ENCODE measurements around the gene ZNF445.
"Not testable (repeated sequence)": the region's sequence is repeated elsewhere in the genome, so short reads cannot be mapped to it uniquely, and the experiment has no call there.

Gene ZNF445

GRCh38 chr3:44468099-44468537, 9.4 kb downstream of the ZNF445 start:
- DNase-seq; H3K27ac ChIP-seq (ENCODE audit: low read depth, low read length): not testable (repeated sequence)

DNA sequence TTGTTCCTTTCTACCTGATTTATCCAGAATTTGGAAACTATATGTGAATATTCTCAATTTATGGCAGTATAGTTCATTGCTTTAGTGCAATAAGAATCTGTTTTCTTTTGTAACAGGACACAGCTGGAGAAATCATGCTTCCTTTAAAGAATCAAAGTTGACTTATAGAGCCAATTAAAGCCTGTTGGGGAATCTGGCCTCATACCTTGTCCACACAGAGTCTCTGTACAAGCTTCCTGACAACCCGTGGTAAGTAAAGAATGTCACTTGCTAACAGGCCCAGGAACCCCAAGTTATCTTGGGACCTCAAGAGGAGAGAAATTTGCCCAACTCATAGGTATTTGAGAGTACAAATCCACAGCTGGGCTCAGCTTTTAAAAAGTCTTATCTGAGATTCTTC, 10.2 kb downstream of the ZNF445 start:
- H2BK5ac ChIP-seq (ENCODE audit: low read length) = no peak overlapping the region
- no peaks in the 10 kb centered on the region for H3K27me3 ChIP-seq (ENCODE audit: insufficient read depth, low read length, poor library complexity)
- no peak overlapping the region for H2BK15ac ChIP-seq (replicated peaks; ENCODE audit: low read depth)
- no CpG with 5 or more reads among the region's 1 CpG for WGBS (ENCODE audit: extremely low coverage, insufficient coverage, low lambda C conversion rate)
- no peak overlapping the region for H2AK5ac ChIP-seq (ENCODE audit: low read length)
- H3K79me1 ChIP-seq (ENCODE audit: low read length) = peaks cover 5% of the 10 kb centered on the region
- DNase-seq = no peak
- no peak overlapping the region for H3K27ac ChIP-seq (ENCODE audit: low read depth, low read length)
- H3K4me1 ChIP-seq (ENCODE audit: control insufficient read depth, low read depth, low read length) = no peaks in the 10 kb centered on the region
- no peak overlapping the region for H3K9ac ChIP-seq (ENCODE audit: low read length)
- H2BK120ac ChIP-seq (ENCODE audit: low read depth, low read length) = no peak overlapping the region
- no peak overlapping the region for H4K8ac ChIP-seq (ENCODE audit: low read depth, low read length)
- H3K79me2 ChIP-seq (ENCODE audit: control insufficient read depth, insufficient read depth, low read length) = peaks cover 8% of the 10 kb centered on the region
- no peaks in the 10 kb centered on the region for H3K36me3 ChIP-seq (ENCODE audit: control insufficient read depth, insufficient read depth, low read length)
- H3K4me2 ChIP-seq (ENCODE audit: low read length) = no peak overlapping the region
- no peak overlapping the region for H3K18ac ChIP-seq (ENCODE audit: low read length)
- no peak overlapping the region for H3K56ac ChIP-seq (ENCODE audit: low read length)
- no peak overlapping the region for H3K23ac ChIP-seq (ENCODE audit: low read length)
- no peak overlapping the region for H4K5ac ChIP-seq (ENCODE audit: low read length)
- no peak overlapping the region for H3K4ac ChIP-seq (ENCODE audit: low read depth, low read length)
- no peak overlapping the region for H3K4me3 ChIP-seq (ENCODE audit: low read length)

More at GRCh38 chr3:44468099-44468537, 9.4 kb downstream of the ZNF445 start:
- not testable (repeated sequence) for H2BK120ac ChIP-seq (ENCODE audit: low read depth, low read length); H3K36me3 ChIP-seq (ENCODE audit: control insufficient read depth, insufficient read depth, low read length); H4K5ac ChIP-seq (ENCODE audit: low read length); H3K23ac ChIP-seq (ENCODE audit: low read length); H3K79me1 ChIP-seq (ENCODE audit: low read length); H3K4me3 ChIP-seq (ENCODE audit: low read length); H3K56ac ChIP-seq (ENCODE audit: low read length); H3K27me3 ChIP-seq (ENCODE audit: insufficient read depth, low read length, poor library complexity); H2BK5ac ChIP-seq (ENCODE audit: low read length); H3K4ac ChIP-seq (ENCODE audit: low read depth, low read length); H3K18ac ChIP-seq (ENCODE audit: low read length); H3K4me2 ChIP-seq (ENCODE audit: low read length); H3K9ac ChIP-seq (ENCODE audit: low read length); H3K4me1 ChIP-seq (ENCODE audit: control insufficient read depth, low read depth, low read length); H2BK15ac ChIP-seq (replicated peaks; ENCODE audit: low read depth); H2AK5ac ChIP-seq (ENCODE audit: low read length); H4K8ac ChIP-seq (ENCODE audit: low read depth, low read length)
- H3K79me2 ChIP-seq (ENCODE audit: control insufficient read depth, insufficient read depth, low read length) = peaks cover 11% of the 10 kb centered on the region
- WGBS (ENCODE audit: extremely low coverage, insufficient coverage, low lambda C conversion rate) = no CpG with 5 or more reads among the region's 2 CpGs

DNA sequence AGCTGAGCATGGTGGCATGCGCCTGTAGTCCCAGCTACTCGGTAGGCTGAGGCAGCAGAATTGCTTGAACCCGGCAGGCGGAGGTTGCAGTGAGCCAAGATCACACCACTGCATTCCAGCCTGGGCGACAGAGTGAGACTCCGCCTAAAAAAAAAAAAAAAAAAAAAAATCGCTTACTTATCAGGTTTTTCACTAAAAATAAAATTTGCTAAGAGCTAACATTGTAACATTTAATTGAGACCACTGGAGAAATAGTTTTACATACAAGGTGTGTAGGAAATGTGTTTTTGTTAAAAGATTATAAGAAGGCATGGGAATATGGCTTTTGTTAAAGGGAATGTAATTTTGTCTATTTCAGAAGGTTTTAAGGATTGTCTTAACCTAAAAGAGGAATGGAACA, 12.6 kb downstream of the ZNF445 start:
- H3K4me3 ChIP-seq (ENCODE audit: low read length); H3K27ac ChIP-seq (ENCODE audit: low read depth, low read length); H2BK120ac ChIP-seq (ENCODE audit: low read depth, low read length); H3K4me2 ChIP-seq (ENCODE audit: low read length); H4K5ac ChIP-seq (ENCODE audit: low read length); H3K4me1 ChIP-seq (ENCODE audit: control insufficient read depth, low read depth, low read length); H3K4ac ChIP-seq (ENCODE audit: low read depth, low read length); H2BK5ac ChIP-seq (ENCODE audit: low read length); H4K8ac ChIP-seq (ENCODE audit: low read depth, low read length); H3K56ac ChIP-seq (ENCODE audit: low read length); H3K18ac ChIP-seq (ENCODE audit: low read length); H3K79me2 ChIP-seq (ENCODE audit: control insufficient read depth, insufficient read depth, low read length); H3K79me1 ChIP-seq (ENCODE audit: low read length); H2BK15ac ChIP-seq (replicated peaks; ENCODE audit: low read depth); H2AK5ac ChIP-seq (ENCODE audit: low read length); H3K23ac ChIP-seq (ENCODE audit: low read length); H3K9ac ChIP-seq (ENCODE audit: low read length); DNase-seq; H3K27me3 ChIP-seq (ENCODE audit: insufficient read depth, low read length, poor library complexity); H3K36me3 ChIP-seq (ENCODE audit: control insufficient read depth, insufficient read depth, low read length): not testable (repeated sequence)
- no CpG with 5 or more reads among the region's 7 CpGs for WGBS (ENCODE audit: extremely low coverage, insufficient coverage, low lambda C conversion rate)

GRCh38 chr3:44464509-44464908, 13.0 kb downstream of the ZNF445 start:
- Histone ChIP-seq H3K4me3 (ENCODE audit: low read length) (no peak overlapping the region), H3K4ac (ENCODE audit: low read depth, low read length) (no peak overlapping the region), H4K8ac (ENCODE audit: low read depth, low read length) (no peak overlapping the region), H3K4me1 (ENCODE audit: control insufficient read depth, low read depth, low read length) (no peaks in the 10 kb centered on the region), H2AK5ac (ENCODE audit: low read length) (no peak overlapping the region), H3K36me3 (ENCODE audit: control insufficient read depth, insufficient read depth, low read length) (no peaks in the 10 kb centered on the region), H3K79me1 (ENCODE audit: low read length) (no peaks in the 10 kb centered on the region), H4K5ac (ENCODE audit: low read length) (no peak overlapping the region), H3K79me2 (ENCODE audit: control insufficient read depth, insufficient read depth, low read length) (no peaks in the 10 kb centered on the region), H3K27me3 (ENCODE audit: insufficient read depth, low read length, poor library complexity) (no peaks in the 10 kb centered on the region), H2BK120ac (ENCODE audit: low read depth, low read length) (no peak overlapping the region), H2BK5ac (ENCODE audit: low read length) (no peak overlapping the region), H3K9ac (ENCODE audit: low read length) (no peak overlapping the region), H3K56ac (ENCODE audit: low read length) (no peak overlapping the region), H2BK15ac (replicated peaks; ENCODE audit: low read depth) (no peak overlapping the region), H3K27ac (ENCODE audit: low read depth, low read length) (no peak overlapping the region), H3K4me2 (ENCODE audit: low read length) (no peak overlapping the region), H3K23ac (ENCODE audit: low read length) (no peak overlapping the region), H3K18ac (ENCODE audit: low read length) (no peak overlapping the region)
- WGBS (ENCODE audit: extremely low coverage, insufficient coverage, low lambda C conversion rate) = no CpG with 5 or more reads among the region's 7 CpGs
- no peak for DNase-seq

GRCh38 chr3:44460050-44460449, 17.4 kb downstream of the ZNF445 start:
- no CpG with 5 or more reads among the region's 4 CpGs for WGBS (ENCODE audit: extremely low coverage, insufficient coverage, low lambda C conversion rate)
- H2BK5ac ChIP-seq (ENCODE audit: low read length) = not testable (repeated sequence)

GRCh38 chr3:44455318-44455717, 22.2 kb downstream of the ZNF445 start:
- Histone ChIP-seq H3K18ac (ENCODE audit: low read length) (no peak overlapping the region), H3K79me2 (ENCODE audit: control insufficient read depth, insufficient read depth, low read length) (no peaks in the 10 kb centered on the region), H2AK5ac (ENCODE audit: low read length) (no peak overlapping the region), H4K8ac (ENCODE audit: low read depth, low read length) (no peak overlapping the region), H3K4me1 (ENCODE audit: control insufficient read depth, low read depth, low read length) (no peaks in the 10 kb centered on the region), H3K9ac (ENCODE audit: low read length) (no peak overlapping the region), H3K23ac (ENCODE audit: low read length) (no peak overlapping the region), H4K5ac (ENCODE audit: low read length) (no peak overlapping the region), H3K27me3 (ENCODE audit: insufficient read depth, low read length, poor library complexity) (no peaks in the 10 kb centered on the region), H3K56ac (ENCODE audit: low read length) (no peak overlapping the region), H3K4ac (ENCODE audit: low read depth, low read length) (no peak overlapping the region), H2BK15ac (replicated peaks; ENCODE audit: low read depth) (no peak overlapping the region), H3K36me3 (ENCODE audit: control insufficient read depth, insufficient read depth, low read length) (peaks cover 7% of the 10 kb centered on the region), H3K4me2 (ENCODE audit: low read length) (no peak overlapping the region), H3K27ac (ENCODE audit: low read depth, low read length) (no peak overlapping the region), H3K79me1 (ENCODE audit: low read length) (peaks cover 3% of the 10 kb centered on the region), H2BK5ac (ENCODE audit: low read length) (no peak overlapping the region), H3K4me3 (ENCODE audit: low read length) (no peak overlapping the region), H2BK120ac (ENCODE audit: low read depth, low read length) (no peak overlapping the region)
- no peak for DNase-seq
- no CpG with 5 or more reads among the region's 10 CpGs for whole genome bisulfite sequencing (ENCODE audit: extremely low coverage, insufficient coverage, low lambda C conversion rate)

More at GRCh38 chr3:44460050-44460449, 17.4 kb downstream of the ZNF445 start:
- not testable (repeated sequence) for H3K79me1 ChIP-seq (ENCODE audit: low read length); H3K4me3 ChIP-seq (ENCODE audit: low read length); H3K4ac ChIP-seq (ENCODE audit: low read depth, low read length); H3K27ac ChIP-seq (ENCODE audit: low read depth, low read length); H3K18ac ChIP-seq (ENCODE audit: low read length); H4K8ac ChIP-seq (ENCODE audit: low read depth, low read length); H3K27me3 ChIP-seq (ENCODE audit: insufficient read depth, low read length, poor library complexity); H3K79me2 ChIP-seq (ENCODE audit: control insufficient read depth, insufficient read depth, low read length); H2AK5ac ChIP-seq (ENCODE audit: low read length); H3K56ac ChIP-seq (ENCODE audit: low read length); H3K36me3 ChIP-seq (ENCODE audit: control insufficient read depth, insufficient read depth, low read length); DNase-seq; H3K23ac ChIP-seq (ENCODE audit: low read length); H3K9ac ChIP-seq (ENCODE audit: low read length); H3K4me2 ChIP-seq (ENCODE audit: low read length); H2BK120ac ChIP-seq (ENCODE audit: low read depth, low read length); H3K4me1 ChIP-seq (ENCODE audit: control insufficient read depth, low read depth, low read length); H4K5ac ChIP-seq (ENCODE audit: low read length); H2BK15ac ChIP-seq (replicated peaks; ENCODE audit: low read depth)

All from mesendoderm (in vitro differentiated cells).